GM18868 (cell line): ENCODE results near the gene BCAR1.
"Not testable (repeated sequence)": the region's sequence is repeated elsewhere in the genome, so short reads cannot be mapped to it uniquely, and the experiment has no call there.

Experiments
- ATAC-seq: cut with Tn5 transposase; IDR thresholded peaks from one replicate; pipeline ENCODE4 v1.9.1; 2021; ENCODE audit warnings: mild to moderate bottlenecking, moderate library complexity; ENCODE audit not compliant: unreplicated experiment

BCAR1 gene

GRCh38 chr16:75205961-75206748 lies 45.3 kb downstream of the BCAR1 start:
- peak; percentile 21 for ATAC-seq

GRCh38 chr16:75205438-75205837 lies 46.0 kb downstream of the BCAR1 start:
- ATAC-seq, result not testable (repeated sequence)

- ATAC-seq, result not testable (repeated sequence)
Observed at GRCh38 chr16:75204905-75205304, 46.5 kb downstream of the BCAR1 start.

GRCh38 chr16:75204410-75204758 lies 47.0 kb downstream of the BCAR1 start:
- no peak for ATAC-seq

- ATAC-seq, result no peak
Observed at GRCh38 chr16:75203667-75204409, 47.6 kb downstream of the BCAR1 start.

- no peak for ATAC-seq
Observed at GRCh38 chr16:75203096-75203495, 48.3 kb downstream of the BCAR1 start.

- ATAC-seq, result no peak
Observed at GRCh38 chr16:75202069-75202590, 49.3 kb downstream of the BCAR1 start.

GRCh38 chr16:75198135-75198600 lies 53.3 kb downstream of the BCAR1 start:
- no peak for ATAC-seq

- ATAC-seq, result no peak
Observed at GRCh38 chr16:75197522-75198134, 53.8 kb downstream of the BCAR1 start.

GRCh38 chr16:75196836-75197235 lies 54.6 kb downstream of the BCAR1 start:
- ATAC-seq, result no peak

GRCh38 chr16:75195811-75196790 lies 55.3 kb downstream of the BCAR1 start:
- ATAC-seq, result no peak

GRCh38 chr16:75193730-75194444 lies 57.5 kb downstream of the BCAR1 start:
- ATAC-seq, result no peak

- ATAC-seq, result no peak
Observed at GRCh38 chr16:75193265-75193650, 58.2 kb downstream of the BCAR1 start.

GRCh38 chr16:75192606-75193264 lies 58.7 kb downstream of the BCAR1 start:
- ATAC-seq, result no peak

- no peak for ATAC-seq
Observed at GRCh38 chr16:75189638-75190245, 61.7 kb downstream of the BCAR1 start.

- ATAC-seq, result no peak
Observed at GRCh38 chr16:75188832-75189477, 62.5 kb downstream of the BCAR1 start.

- no peak for ATAC-seq
Observed at GRCh38 chr16:75181630-75182029, 69.8 kb downstream of the BCAR1 start.

GRCh38 chr16:75179208-75179607 lies 72.2 kb downstream of the BCAR1 start:
- ATAC-seq, result no peak
